Measurements from ENCODE around the gene NHERF2.

Gene NHERF2

DNA sequence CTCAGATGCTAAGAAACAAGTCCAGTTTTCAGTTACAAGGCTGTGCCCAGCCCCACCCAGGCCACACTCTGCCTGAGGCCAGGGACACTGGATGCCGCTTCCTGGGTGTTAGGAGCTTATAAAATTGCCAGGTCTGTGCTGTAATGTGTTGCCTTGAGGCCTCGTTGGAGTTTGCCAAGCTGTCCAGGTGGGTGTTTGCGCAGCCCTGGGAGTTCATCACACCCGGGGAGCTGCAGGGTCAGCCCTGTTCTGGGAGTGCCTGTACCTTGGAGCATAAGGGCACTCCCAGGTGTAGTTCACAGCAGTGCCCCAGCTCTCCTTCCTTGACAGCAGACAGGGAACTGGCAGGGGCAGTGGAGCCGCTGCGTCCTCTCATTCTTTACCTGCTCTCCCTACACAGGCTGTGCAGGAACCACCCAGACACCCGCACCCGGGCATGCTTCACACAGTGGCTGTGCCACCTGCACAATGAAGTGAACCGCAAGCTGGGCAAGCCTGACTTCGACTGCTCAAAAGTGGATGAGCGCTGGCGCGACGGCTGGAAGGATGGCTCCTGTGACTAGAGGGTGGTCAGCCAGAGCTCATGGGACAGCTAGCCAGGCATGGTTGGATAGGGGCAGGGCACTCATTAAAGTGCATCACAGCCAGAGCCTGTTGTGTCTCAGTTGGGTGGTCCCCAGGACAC, 41.1 kb upstream of the NHERF2 start:
- H3K4me3 ChIP-seq (ENCODE audit: low read length): no peak overlapping the region
- DNase-seq (ENCODE audit: low read depth): no peak
- TF ChIP-seq, protein P1, sequence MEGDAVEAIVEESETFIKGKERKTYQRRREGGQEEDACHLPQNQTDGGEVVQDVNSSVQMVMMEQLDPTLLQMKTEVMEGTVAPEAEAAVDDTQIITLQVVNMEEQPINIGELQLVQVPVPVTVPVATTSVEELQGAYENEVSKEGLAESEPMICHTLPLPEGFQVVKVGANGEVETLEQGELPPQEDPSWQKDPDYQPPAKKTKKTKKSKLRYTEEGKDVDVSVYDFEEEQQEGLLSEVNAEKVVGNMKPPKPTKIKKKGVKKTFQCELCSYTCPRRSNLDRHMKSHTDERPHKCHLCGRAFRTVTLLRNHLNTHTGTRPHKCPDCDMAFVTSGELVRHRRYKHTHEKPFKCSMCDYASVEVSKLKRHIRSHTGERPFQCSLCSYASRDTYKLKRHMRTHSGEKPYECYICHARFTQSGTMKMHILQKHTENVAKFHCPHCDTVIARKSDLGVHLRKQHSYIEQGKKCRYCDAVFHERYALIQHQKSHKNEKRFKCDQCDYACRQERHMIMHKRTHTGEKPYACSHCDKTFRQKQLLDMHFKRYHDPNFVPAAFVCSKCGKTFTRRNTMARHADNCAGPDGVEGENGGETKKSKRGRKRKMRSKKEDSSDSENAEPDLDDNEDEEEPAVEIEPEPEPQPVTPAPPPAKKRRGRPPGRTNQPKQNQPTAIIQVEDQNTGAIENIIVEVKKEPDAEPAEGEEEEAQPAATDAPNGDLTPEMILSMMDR (conservative IDR thresholded peaks at IDR 0.05; ENCODE audit: low read depth, low read length): no peak

DNA sequence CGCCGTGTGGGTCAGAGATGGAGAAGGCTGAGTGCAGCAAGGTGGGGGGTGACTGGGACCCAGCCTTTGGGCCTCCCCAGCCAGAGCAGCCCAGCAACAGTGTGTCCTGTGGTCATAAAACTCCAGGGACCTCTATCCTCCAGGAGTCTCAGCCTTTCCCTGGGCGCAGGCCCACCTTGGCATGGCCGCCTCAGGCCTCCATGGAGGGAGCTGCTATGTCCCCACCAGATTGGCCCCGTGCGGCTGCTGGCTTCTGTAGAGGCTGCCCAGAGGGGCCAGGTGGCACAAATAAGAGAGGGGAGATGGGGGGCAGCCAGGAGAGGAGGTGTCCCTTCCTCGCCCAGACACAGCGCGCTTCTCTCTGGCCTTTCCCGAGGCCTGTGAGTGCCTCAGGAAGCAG, 39.5 kb upstream of the NHERF2 start:
- no peak overlapping the region for H3K4me3 ChIP-seq (ENCODE audit: low read length)
- no peak for DNase-seq (ENCODE audit: low read depth)
- TF ChIP-seq, protein P1 (conservative IDR thresholded peaks at IDR 0.05; ENCODE audit: low read depth, low read length): no peak

DNA sequence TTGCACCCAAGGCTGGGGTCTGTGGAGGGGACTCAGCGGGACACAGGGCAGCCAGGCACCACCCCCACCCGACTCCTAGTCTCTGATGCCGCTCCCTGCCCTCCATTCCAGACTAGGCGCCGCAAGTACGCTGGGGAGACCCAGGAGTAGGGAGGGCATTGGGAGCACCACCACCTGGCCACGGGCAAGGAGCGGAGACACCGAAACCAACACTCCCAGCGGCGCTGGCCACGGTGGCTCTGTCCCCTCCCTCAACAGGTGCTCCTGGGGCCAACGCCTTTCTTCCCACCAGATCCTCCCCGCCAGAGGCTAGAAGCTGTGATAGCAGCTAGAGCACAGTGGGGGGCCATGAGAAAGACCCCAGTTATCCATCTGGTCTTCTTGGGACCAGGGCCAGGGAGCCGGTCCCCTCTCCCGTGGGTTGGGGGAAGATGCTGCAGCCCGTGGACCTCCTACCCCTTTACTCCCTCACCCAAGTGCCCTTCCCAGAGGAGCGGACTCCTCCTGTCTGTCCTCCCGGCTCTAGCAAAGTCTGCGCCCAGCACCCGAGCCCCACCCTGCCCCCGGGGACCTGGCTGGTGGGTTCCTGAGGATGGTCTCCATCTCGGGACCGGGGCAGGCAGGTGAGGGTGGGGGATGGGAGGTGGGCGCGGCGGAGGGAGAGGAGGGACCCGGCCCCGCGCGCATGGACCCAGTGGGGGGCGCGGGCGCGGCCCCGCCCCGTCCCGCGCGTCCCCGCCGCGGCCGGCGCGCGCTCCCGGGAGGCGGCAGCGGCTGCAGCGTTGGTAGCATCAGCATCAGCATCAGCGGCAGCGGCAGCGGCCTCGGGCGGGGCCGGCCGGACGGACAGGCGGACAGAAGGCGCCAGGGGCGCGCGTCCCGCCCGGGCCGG, 37.2 kb upstream of the NHERF2 start, which contains the start of gene SYNGR3:
TSS of gene SYNGR3 (plus strand) at position 762 of the 892 bp plus-strand sequence. CDS start 133 bp downstream, outside the sequence.
- H3K4me3 ChIP-seq (ENCODE audit: low read length): peak within 1 kb of the TSS; percentile 32
- TF ChIP-seq, protein P1 (conservative IDR thresholded peaks at IDR 0.05; ENCODE audit: low read depth, low read length): no peak
- no peak for DNase-seq (ENCODE audit: low read depth)

DNA sequence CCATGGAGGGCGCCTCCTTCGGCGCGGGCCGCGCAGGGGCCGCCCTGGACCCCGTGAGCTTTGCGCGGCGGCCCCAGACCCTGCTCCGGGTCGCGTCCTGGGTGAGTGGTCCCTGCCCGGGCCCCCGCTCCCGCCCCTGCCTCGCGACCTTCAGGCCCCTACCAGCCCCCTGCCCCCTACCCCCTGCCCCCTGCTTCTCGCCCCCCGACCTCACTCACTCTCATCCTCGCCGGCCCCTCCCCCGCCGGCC, 36.7 kb upstream of the NHERF2 start:
- H3K4me3 ChIP-seq (ENCODE audit: low read length): peak overlapping the region; percentile 32
- no peak for DNase-seq (ENCODE audit: low read depth)
- TF ChIP-seq, protein P1 (conservative IDR thresholded peaks at IDR 0.05; ENCODE audit: low read depth, low read length): no peak

DNA sequence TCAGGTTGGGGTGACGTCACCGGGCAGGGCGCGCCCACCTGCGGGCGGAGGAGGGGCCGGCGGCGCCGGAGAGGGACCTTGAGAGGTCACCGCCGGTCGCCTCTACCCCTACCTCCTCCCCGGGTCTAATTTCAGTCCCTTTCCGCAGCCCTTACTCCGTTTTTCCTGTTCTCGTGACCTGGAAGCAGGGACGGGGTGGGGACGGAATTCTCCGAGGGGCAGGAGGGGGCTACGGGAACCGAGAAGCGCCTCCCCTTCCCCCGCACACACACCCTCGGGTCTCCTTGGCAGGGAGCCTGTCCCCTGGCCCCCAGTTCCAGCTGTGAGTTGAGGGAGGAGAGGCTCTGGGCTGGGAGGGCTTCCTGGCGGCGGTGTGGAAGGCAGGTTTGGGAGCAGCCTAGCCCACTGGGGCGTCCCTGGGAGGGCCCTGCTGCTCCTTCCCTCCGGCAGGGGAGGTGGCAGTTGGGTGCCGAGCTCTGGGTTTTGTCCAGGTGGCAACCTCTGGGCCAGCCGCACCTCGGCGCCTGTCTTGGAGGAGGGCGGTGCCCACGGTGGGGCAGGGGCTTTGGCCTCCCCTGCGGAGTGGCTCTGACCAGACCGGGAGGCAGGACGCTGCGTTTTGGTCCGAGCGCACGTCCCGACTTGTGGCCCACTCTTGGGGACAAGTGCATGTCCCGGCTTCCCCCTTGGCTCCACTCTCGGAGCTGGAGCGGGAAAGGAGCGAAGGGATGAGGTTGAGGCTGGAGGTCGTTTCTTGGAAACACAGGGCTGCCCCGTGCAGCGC, 36.2 kb upstream of the NHERF2 start:
- H3K4me3 ChIP-seq (ENCODE audit: low read length): peak overlapping the region; percentile 32
- no peak for DNase-seq (ENCODE audit: low read depth)
- TF ChIP-seq, protein P1 (conservative IDR thresholded peaks at IDR 0.05; ENCODE audit: low read depth, low read length): no peak

DNA sequence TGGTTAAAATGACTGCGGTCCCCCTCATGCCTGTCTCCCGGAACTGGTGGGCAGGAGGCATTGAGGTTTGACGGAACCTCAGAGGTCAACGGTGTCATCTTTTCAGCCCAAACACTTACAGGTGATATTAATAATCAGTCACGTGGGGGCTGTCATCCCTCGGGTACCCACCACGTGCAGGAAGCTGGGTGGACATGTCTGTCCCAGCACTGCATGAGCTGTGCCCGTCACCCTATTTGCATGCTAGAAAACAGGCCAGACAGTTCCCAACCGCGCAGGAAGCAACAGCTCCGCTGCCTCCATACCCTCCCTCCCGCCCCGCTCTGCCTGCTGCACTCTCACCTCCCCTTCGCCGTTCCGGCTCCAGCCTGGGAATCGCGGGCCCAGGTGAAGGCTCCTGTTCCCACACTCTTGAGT, 35.6 kb upstream of the NHERF2 start:
- TF ChIP-seq, protein P1 (conservative IDR thresholded peaks at IDR 0.05; ENCODE audit: low read depth, low read length): no peak
- no peak overlapping the region for H3K4me3 ChIP-seq (ENCODE audit: low read length)
- no peak for DNase-seq (ENCODE audit: low read depth)
